GM23338 (cell line): ENCODE data around the gene GSG1. TPM values are rescaled to one million over a fixed set of nuclear protein-coding genes. Genes with fewer than 3 reads are reported as not detected.

Experiments used
- ATAC-seq: fragments of 200-7000 bp; cut with Tn5 transposase; 3 replicates; pipeline ENCODE4 v1.9.1; 2020
- DNase-seq: peaks from one replicate; pipeline ENCODE4 v3.0.0-alpha.2; 2015; ENCODE audit warnings: low spot score
- H2AFZ ChIP-seq: fragments of 200-600 bp; sonication (generic); 2 replicates; pipeline ENCODE4 v1.8.0; 2016; ENCODE audit warnings: antibody characterized with exemption, mild to moderate bottlenecking, moderate library complexity
- H3F3A ChIP-seq: fragments of 200-600 bp; sonication (generic); replicated peaks from 2 replicates; pipeline ENCODE4 v1.8.0; 2017; ENCODE audit warnings: antibody characterized with exemption, mixed run types, low read depth
- H3K27ac ChIP-seq: fragments of 200-600 bp; sonication (generic); 2 replicates; pipeline ENCODE4 v1.6.1; 2016; ENCODE audit warnings: low read depth
- H3K27me3 ChIP-seq: fragments of 200-600 bp; sonication (generic); 2 replicates; pipeline ENCODE4 v1.8.0; 2016; ENCODE audit warnings: mild to moderate bottlenecking, mixed run types, moderate library complexity; ENCODE audit not compliant: insufficient read depth
- H3K36me3 ChIP-seq: fragments of 200-600 bp; sonication (generic); 2 replicates; pipeline ENCODE4 v1.8.0; 2016; ENCODE audit warnings: mild to moderate bottlenecking; ENCODE audit not compliant: insufficient read depth
- H3K4me1 ChIP-seq: fragments of 200-600 bp; sonication (generic); 2 replicates; pipeline ENCODE4 v1.8.0; 2016; ENCODE audit warnings: mild to moderate bottlenecking, moderate library complexity; ENCODE audit not compliant: insufficient read depth
- H3K4me2 ChIP-seq: fragments of 200-600 bp; sonication (generic); 2 replicates; pipeline ENCODE4 v1.7.1; 2017; ENCODE audit warnings: mixed run types
- H3K4me3 ChIP-seq: fragments of 200-600 bp; sonication (generic); 2 replicates; pipeline ENCODE4 v1.6.1; 2016; ENCODE audit warnings: mixed run types
- H3K79me2 ChIP-seq: fragments of 200-600 bp; sonication (generic); replicated peaks from 2 replicates; pipeline ENCODE4 v1.8.0; 2017; ENCODE audit warnings: mild to moderate bottlenecking; ENCODE audit not compliant: insufficient read depth
- H3K9me2 ChIP-seq: fragments of 200-600 bp; sonication (generic); 2 replicates; pipeline ENCODE4 v1.8.0; 2017; ENCODE audit not compliant: insufficient read depth
- H4K20me1 ChIP-seq: fragments of 200-600 bp; sonication (generic); replicated peaks from 2 replicates; pipeline ENCODE4 v1.8.0; 2017; ENCODE audit warnings: mild to moderate bottlenecking; ENCODE audit not compliant: insufficient read depth
- H3K27ac Mint-ChIP-seq: 2 replicates; pipeline ENCODE4 v1.8.0; 2020; ENCODE audit warnings: inconsistent platforms, mild to moderate bottlenecking, moderate library complexity, mixed read lengths
- H3K27me3 Mint-ChIP-seq: 3 replicates; pipeline ENCODE4 v1.8.0; 2022; ENCODE audit warnings: low read depth, mild to moderate bottlenecking, moderate library complexity, mixed read lengths, inconsistent platforms; ENCODE audit not compliant: insufficient read depth, poor library complexity
- H3K36me3 Mint-ChIP-seq: 3 replicates; pipeline ENCODE4 v1.8.0; 2021; ENCODE audit warnings: low read depth, mild to moderate bottlenecking, inconsistent platforms, moderate library complexity, mixed read lengths
- H3K4me1 Mint-ChIP-seq: 3 replicates; pipeline ENCODE4 v1.8.0; 2020; ENCODE audit warnings: mild to moderate bottlenecking, inconsistent platforms, mixed read lengths
- H3K4me3 Mint-ChIP-seq: 3 replicates; pipeline ENCODE4 v1.8.0; 2021; ENCODE audit warnings: moderate library complexity, mild to moderate bottlenecking, inconsistent platforms, mixed read lengths
- H3K9me3 Mint-ChIP-seq: 3 replicates; pipeline ENCODE4 v1.8.0; 2020; ENCODE audit warnings: moderate library complexity, mild to moderate bottlenecking, inconsistent platforms, mixed read lengths
- CREB1 ChIP-seq: fragments of 250-450 bp; sonication (Bioruptor Pico); IDR thresholded peaks from 2 replicates; pipeline ENCODE4 v1.5.0; 2020; ENCODE audit warnings: low read depth, mild to moderate bottlenecking, moderate library complexity
- EZH2 ChIP-seq: fragments of 200-600 bp; sonication (generic); IDR thresholded peaks from one replicate; pipeline ENCODE4 v1.8.0; 2017; ENCODE audit warnings: antibody characterized with exemption, mild to moderate bottlenecking, low read depth; ENCODE audit not compliant: unreplicated experiment
- EZH2phosphoT487 ChIP-seq: fragments of 200-600 bp; sonication (generic); IDR thresholded peaks from one replicate; pipeline ENCODE4 v1.8.1; 2018; ENCODE audit warnings: antibody characterized with exemption; ENCODE audit not compliant: unreplicated experiment
- JUNB ChIP-seq: IDR thresholded peaks from one replicate; pipeline ENCODE4 v1.6.1; 2016; ENCODE audit warnings: antibody characterized with exemption; ENCODE audit not compliant: unreplicated experiment
- NANOG ChIP-seq: IDR thresholded peaks from 2 replicates; pipeline ENCODE4 v1.6.1; 2016; ENCODE audit warnings: antibody characterized with exemption, borderline replicate concordance
- POLR2AphosphoS5 ChIP-seq: IDR thresholded peaks from 2 replicates; pipeline ENCODE4 v1.6.1; 2016; ENCODE audit warnings: antibody characterized with exemption, low read depth
- REST ChIP-seq: IDR thresholded peaks from one replicate; pipeline ENCODE4 v1.6.1; 2018; ENCODE audit warnings: antibody characterized with exemption; ENCODE audit not compliant: unreplicated experiment
- STAT1 ChIP-seq: IDR thresholded peaks from one replicate; pipeline ENCODE4 v1.6.1; 2016; ENCODE audit warnings: antibody characterized with exemption; ENCODE audit not compliant: unreplicated experiment
- ZNF114 ChIP-seq: fragments of 250-450 bp; sonication (Bioruptor Pico); IDR thresholded peaks from 2 replicates; pipeline ENCODE4 v1.5.0; 2020; ENCODE audit warnings: mild to moderate bottlenecking, moderate library complexity
- ZNF331 ChIP-seq: fragments of 250-450 bp; sonication (Bioruptor Pico); IDR thresholded peaks from 2 replicates; pipeline ENCODE4 v1.5.0; 2020; ENCODE audit warnings: low read depth, mild to moderate bottlenecking, moderate library complexity
- polyA plus RNA-seq: library from polyadenylated mRNA; unstranded; fragments of >200 nt; fragmentation: Nextera tagmentation; extraction: Ambion mirVana; gene quantifications from 2 replicates; pipeline ENCODE4 v1.2.1, GENCODE V29; 2016
- total RNA-seq: library from RNA; depleted of rRNA; stranded (reverse); fragments of >200 nt; shearing (Covaris generic); gene quantifications from 2 replicates; pipeline ENCODE4 v1.2.3, GENCODE V29; 2014
- TF ChIP-seq, protein P1 (sequence below): fragments of 250-450 bp; sonication (Bioruptor Pico); IDR thresholded peaks from 2 replicates; pipeline ENCODE4 v1.5.0; 2020; ENCODE audit warnings: mild to moderate bottlenecking, moderate library complexity
- TF ChIP-seq, protein P2 (sequence below), 2 experiments: fragments of 200-600 bp in 1 of 2; sonication (generic) in 1 of 2; conservative IDR thresholded peaks; 2 replicates each; pipeline versions ENCODE4 v1.5.1 to v1.6.1; 2016 to 2017; ENCODE audit warnings: antibody characterized with exemption in 2 of 2, low read depth in 2 of 2, mild to moderate bottlenecking in 2 of 2, moderate library complexity in 1 of 2
- TF ChIP-seq, protein P3 (sequence below): IDR thresholded peaks from 2 replicates; pipeline ENCODE4 v1.6.1; 2016; ENCODE audit warnings: antibody characterized with exemption

Gene GSG1
- total and polyA plus RNA-seq, 2 experiments from 2014 or later, result 0.17 to 0.63 TPM

GRCh38 chr12:13085968-13086686 is 17.3 kb downstream of the GSG1 start:
- H3K4me3 Mint-ChIP-seq, result no peak overlapping the region; the same call in 2 of the 3 replicates
- peaks cover 12% of the 10 kb centered on the region for H3K27me3 Mint-ChIP-seq
- DNase-seq, result no peak
- H3K9me3 Mint-ChIP-seq, result no peaks in the 10 kb centered on the region
- Histone ChIP-seq H3K27ac (no peak overlapping the region), H3F3A (peaks cover 11% of the 10 kb centered on the region; the same call in 1 of the 2 replicates), H4K20me1 (no peaks in the 10 kb centered on the region), H3K27me3 (no peaks in the 10 kb centered on the region), H3K4me2 (0 out of 2 replicates have a peak overlapping the region, but pooled peaks have one; percentile 28), H3K4me3 (no peak overlapping the region), H3K9me2 (no peaks in the 10 kb centered on the region), H2AFZ (no peak overlapping the region), H3K4me1 (peaks cover 32% of the 10 kb centered on the region), H3K36me3 (peaks cover under 1% of the 10 kb centered on the region; the same call in 1 of the 2 replicates), H3K79me2 (no peaks in the 10 kb centered on the region)
- peaks cover 44% of the 10 kb centered on the region for H3K4me1 Mint-ChIP-seq
- no peak for ATAC-seq
- H3K36me3 Mint-ChIP-seq, result peaks cover 46% of the 10 kb centered on the region
- H3K27ac Mint-ChIP-seq, result no peak overlapping the region
- no peak for TF ChIP-seq NANOG
- no peak for TF ChIP-seq REST
- no peak for TF ChIP-seq ZNF114 (CRISPR knock-in tag)
- TF ChIP-seq, protein P1, sequence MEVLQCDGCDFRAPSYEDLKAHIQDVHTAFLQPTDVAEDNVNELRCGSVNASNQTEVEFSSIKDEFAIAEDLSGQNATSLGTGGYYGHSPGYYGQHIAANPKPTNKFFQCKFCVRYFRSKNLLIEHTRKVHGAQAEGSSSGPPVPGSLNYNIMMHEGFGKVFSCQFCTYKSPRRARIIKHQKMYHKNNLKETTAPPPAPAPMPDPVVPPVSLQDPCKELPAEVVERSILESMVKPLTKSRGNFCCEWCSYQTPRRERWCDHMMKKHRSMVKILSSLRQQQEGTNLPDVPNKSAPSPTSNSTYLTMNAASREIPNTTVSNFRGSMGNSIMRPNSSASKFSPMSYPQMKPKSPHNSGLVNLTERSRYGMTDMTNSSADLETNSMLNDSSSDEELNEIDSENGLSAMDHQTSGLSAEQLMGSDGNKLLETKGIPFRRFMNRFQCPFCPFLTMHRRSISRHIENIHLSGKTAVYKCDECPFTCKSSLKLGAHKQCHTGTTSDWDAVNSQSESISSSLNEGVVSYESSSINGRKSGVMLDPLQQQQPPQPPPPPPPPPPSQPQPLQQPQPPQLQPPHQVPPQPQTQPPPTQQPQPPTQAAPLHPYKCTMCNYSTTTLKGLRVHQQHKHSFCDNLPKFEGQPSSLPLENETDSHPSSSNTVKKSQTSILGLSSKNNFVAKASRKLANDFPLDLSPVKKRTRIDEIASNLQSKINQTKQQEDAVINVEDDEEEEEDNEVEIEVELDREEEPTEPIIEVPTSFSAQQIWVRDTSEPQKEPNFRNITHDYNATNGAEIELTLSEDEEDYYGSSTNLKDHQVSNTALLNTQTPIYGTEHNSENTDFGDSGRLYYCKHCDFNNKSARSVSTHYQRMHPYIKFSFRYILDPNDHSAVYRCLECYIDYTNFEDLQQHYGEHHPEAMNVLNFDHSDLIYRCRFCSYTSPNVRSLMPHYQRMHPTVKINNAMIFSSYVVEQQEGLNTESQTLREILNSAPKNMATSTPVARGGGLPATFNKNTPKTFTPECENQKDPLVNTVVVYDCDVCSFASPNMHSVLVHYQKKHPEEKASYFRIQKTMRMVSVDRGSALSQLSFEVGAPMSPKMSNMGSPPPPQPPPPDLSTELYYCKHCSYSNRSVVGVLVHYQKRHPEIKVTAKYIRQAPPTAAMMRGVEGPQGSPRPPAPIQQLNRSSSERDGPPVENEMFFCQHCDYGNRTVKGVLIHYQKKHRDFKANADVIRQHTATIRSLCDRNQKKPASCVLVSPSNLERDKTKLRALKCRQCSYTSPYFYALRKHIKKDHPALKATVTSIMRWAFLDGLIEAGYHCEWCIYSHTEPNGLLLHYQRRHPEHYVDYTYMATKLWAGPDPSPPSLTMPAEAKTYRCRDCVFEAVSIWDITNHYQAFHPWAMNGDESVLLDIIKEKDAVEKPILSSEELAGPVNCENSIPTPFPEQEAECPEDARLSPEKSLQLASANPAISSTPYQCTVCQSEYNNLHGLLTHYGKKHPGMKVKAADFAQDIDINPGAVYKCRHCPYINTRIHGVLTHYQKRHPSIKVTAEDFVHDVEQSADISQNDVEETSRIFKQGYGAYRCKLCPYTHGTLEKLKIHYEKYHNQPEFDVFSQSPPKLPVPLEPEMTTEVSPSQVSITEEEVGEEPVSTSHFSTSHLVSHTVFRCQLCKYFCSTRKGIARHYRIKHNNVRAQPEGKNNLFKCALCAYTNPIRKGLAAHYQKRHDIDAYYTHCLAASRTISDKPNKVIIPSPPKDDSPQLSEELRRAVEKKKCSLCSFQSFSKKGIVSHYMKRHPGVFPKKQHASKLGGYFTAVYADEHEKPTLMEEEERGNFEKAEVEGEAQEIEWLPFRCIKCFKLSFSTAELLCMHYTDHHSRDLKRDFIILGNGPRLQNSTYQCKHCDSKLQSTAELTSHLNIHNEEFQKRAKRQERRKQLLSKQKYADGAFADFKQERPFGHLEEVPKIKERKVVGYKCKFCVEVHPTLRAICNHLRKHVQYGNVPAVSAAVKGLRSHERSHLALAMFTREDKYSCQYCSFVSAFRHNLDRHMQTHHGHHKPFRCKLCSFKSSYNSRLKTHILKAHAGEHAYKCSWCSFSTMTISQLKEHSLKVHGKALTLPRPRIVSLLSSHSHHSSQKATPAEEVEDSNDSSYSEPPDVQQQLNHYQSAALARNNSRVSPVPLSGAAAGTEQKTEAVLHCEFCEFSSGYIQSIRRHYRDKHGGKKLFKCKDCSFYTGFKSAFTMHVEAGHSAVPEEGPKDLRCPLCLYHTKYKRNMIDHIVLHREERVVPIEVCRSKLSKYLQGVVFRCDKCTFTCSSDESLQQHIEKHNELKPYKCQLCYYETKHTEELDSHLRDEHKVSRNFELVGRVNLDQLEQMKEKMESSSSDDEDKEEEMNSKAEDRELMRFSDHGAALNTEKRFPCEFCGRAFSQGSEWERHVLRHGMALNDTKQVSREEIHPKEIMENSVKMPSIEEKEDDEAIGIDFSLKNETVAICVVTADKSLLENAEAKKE (CRISPR knock-in tag), result no peak
- no peak for TF ChIP-seq CREB1
- no peak for TF ChIP-seq JUNB
- no peak for TF ChIP-seq ZNF331 (CRISPR knock-in tag)
- TF ChIP-seq POLR2AphosphoS5, result no peak
- TF ChIP-seq STAT1, result no peak
- no peak for TF ChIP-seq EZH2phosphoT487
- TF ChIP-seq, protein P2, sequence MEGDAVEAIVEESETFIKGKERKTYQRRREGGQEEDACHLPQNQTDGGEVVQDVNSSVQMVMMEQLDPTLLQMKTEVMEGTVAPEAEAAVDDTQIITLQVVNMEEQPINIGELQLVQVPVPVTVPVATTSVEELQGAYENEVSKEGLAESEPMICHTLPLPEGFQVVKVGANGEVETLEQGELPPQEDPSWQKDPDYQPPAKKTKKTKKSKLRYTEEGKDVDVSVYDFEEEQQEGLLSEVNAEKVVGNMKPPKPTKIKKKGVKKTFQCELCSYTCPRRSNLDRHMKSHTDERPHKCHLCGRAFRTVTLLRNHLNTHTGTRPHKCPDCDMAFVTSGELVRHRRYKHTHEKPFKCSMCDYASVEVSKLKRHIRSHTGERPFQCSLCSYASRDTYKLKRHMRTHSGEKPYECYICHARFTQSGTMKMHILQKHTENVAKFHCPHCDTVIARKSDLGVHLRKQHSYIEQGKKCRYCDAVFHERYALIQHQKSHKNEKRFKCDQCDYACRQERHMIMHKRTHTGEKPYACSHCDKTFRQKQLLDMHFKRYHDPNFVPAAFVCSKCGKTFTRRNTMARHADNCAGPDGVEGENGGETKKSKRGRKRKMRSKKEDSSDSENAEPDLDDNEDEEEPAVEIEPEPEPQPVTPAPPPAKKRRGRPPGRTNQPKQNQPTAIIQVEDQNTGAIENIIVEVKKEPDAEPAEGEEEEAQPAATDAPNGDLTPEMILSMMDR (conservative IDR thresholded peaks at IDR 0.05; ENCODE audit: low read depth in 2 of 2), result no peak
- TF ChIP-seq EZH2, result no peak
- TF ChIP-seq, protein P3, sequence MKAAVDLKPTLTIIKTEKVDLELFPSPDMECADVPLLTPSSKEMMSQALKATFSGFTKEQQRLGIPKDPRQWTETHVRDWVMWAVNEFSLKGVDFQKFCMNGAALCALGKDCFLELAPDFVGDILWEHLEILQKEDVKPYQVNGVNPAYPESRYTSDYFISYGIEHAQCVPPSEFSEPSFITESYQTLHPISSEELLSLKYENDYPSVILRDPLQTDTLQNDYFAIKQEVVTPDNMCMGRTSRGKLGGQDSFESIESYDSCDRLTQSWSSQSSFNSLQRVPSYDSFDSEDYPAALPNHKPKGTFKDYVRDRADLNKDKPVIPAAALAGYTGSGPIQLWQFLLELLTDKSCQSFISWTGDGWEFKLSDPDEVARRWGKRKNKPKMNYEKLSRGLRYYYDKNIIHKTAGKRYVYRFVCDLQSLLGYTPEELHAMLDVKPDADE, result no peak
